HG02763 (cell line): Measurements from ENCODE around the gene CCNJ.
"Not testable (repeated sequence)": the region's sequence is repeated elsewhere in the genome, so short reads cannot be mapped to it uniquely, and the experiment has no call there.

Experiments
- ATAC-seq: cut with Tn5 transposase; IDR thresholded peaks from one replicate; pipeline ENCODE4 v1.9.1; 2021; ENCODE audit warnings: mild to moderate bottlenecking, moderate library complexity; ENCODE audit not compliant: unreplicated experiment

The CCNJ gene, protein sequence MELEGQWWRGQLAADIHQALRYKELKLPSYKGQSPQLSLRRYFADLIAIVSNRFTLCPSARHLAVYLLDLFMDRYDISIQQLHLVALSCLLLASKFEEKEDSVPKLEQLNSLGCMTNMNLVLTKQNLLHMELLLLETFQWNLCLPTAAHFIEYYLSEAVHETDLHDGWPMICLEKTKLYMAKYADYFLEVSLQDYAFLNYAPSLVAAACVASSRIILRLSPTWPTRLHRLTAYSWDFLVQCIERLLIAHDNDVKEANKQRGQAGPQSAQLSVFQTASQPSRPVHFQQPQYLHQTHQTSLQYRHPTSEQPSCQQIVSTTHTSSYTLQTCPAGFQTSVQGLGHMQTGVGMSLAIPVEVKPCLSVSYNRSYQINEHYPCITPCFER

DNA sequence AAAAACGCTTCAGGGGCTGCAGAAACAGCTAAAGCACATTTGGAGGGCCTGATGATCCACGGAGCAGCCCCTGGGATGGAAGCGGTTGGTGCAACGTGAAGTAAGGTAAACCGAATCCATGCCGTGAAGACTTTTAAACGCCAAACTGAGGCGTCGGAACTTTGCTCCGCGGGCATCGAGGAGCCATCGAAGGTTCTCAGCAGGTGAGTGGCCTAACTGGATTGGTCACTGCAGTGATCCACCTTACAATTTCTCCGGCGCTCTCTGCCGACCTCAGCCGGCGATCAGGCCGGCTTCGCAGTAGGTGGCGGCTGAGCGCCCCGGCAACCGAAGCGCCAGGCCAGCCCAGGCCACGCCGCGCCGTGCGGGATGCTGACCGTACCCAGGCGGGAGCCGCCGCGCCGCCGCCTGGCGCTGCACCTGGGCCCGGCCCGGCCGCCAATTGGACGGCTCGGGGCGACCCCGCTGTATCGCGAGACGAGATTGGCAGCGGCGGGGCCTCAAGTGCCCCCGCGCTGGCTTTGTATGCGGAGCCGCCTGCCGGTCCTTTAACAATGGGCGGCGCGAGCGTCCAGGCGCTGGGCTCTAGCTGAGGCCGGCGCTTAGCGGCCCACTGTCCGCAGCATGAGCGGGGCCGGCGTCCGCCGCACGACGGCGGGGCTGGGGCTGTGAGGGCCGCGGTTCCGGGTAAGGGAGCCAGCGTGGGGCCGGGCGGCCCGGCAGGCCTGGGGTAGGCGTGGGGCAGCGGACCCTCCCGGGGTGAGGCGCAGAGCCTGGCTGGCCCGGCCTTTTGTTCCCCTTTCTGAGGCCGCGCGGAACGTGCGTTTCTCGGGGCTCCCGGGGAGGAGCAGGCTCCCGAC, at the start of gene CCNJ:
CCNJ (plus strand) TSS at position 551 of the 860 bp plus-strand sequence. CDS start 811 bp downstream, outside the sequence.
- peak; percentile 87 for ATAC-seq

DNA sequence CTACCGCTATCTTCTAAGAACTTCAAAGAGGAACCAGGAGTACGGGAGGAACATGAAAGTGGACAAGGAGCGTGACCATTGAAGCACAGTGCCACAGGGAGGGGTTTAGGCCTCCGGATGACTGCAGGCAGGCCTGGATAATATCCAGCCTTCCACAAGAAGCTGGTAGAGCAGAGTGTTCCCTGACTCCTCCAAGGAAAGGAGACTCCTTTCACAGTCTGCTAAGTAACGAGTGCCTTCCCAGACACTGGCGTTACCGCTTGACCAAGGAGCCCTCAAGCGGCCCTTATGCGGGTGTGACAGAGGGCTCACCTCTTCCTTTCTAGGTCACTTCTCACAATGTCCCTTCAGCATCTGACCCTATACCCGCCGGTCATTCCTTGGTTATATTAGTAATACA, 49.0 kb upstream of the CCNJ start:
- not testable (repeated sequence) for ATAC-seq

DNA sequence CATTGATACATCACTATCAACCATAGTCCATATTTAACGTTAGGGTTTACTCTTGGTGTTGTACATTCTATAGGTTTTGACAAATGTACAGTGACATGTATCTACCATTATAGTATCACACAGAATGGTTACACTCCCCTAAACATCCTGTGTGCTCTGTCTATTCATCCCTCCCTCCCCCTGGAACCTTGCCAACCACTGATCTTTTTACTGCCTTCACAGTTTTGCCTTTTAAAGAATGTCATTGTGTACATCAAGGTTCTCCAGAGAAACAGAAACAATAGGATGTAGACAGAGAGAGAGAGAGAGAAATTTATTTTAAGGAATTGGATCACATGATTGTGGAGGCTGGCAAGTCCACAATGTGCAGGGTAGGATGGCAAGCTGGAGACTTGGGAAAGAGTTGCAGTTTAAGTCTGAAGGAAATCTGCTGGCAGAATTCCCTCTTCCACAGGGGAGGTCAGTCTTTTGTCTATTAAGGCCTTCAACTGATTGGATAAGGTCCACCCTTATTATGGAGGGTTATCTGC, 45.1 kb upstream of the CCNJ start:
- ATAC-seq = no peak

DNA sequence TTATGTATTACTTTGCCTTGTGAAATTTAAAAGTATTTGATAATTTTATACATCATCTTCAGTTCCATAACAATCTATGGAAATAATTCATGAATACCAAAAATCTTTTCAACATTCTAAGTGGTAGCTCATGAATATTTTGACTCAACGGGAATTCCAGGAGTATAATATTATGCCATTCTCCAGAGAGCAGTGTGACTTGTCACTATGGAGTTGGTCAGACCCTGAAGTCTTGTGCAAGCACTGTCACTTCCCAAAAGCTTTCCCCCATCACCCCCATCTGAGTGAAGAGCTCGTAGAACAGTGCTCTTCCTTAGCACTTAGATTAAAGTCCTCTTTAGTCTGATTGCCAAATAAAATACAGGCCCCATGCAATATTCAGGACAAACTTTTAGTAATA, 29.4 kb upstream of the CCNJ start:
- ATAC-seq = no peak

DNA sequence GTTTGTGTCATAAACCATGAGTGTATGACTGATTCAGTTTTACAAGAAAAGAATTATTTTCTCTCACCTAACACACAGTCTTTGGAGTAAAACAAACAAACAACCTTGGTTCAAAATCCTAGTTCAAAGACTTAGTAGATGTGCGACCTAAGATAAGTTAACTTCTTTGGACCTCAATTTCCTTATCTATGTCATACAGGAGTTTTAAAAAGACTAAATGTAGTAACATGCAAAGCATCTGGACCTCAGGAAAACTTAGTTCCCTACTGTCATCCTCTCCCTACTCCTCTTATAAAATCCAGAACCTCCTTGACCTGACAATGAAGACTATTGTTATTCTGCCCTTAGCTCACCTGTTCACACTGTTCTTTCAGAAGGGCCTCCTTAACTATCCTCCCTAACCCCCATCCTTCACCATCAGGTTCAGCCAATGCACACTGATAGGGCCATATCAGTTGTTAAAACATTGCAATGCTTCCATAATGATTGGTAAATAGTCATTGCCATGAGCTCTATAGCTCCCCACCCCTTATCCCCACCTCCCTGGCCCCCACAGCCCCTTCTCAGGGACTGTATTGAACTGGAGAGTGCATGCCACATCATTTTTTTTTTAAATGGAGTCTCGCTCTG, 28.8 kb upstream of the CCNJ start:
- no peak for ATAC-seq

DNA sequence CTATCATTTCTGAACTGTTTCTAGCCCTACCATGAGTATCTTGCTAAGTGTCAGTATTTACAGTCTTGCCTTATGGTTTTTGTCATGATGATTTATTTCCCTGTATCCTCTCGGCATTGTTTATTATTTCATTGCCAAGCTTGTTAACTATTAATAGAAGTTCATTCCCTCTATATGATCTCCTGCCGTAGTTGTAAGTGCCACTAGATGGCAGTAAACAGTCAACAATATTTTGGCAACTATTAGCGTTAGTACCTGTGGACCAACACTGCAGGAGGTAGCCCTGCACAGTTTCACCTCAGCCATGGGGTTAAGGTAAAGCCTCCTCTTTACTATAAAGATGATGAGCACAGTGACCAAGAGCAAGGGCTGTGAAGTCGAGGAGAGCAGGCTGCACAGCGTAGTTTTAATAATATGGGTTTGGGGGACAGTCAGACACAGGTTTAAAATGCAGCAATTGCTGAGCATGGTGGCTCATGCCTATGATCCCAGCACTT, 26.1 kb upstream of the CCNJ start:
- no peak for ATAC-seq

DNA sequence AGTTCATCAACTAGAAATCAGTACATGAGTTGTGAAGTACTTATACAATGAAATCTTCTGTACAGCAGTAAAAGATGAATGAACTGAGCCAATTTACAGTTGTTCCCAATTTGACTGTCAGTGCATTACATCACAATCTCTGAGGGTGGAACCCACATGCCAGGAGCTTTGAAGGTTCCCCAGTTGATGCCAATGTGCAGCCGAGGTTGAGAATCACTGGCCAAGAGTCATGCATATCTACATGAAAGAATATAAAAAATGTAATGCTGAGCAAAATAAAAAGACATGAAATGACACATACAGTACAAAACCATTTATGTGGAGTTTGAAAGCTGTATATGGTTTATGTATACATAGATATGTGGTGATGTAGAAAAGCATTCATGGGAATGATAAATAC, 22.1 kb upstream of the CCNJ start:
- ATAC-seq = no peak

DNA sequence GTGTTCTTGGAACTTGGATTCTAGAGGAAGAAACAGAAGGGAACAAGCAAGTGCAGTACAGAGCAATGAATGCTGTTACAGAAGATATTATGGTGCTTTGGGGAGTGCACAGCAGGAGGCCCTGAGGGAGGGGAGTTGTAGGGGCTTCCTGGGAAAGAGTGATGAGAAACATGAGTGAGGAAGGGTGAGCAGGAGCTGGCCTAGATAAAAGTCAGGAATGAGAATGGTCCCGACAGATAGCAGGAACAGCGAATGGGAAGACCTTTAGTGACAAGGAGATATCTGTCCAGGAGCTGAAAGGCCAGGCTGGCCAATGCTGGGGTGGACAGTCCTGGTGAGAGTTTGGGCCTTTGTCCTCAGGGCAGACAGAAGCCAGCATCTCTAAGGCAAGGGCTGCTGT, 20.6 kb upstream of the CCNJ start:
- ATAC-seq = no peak

DNA sequence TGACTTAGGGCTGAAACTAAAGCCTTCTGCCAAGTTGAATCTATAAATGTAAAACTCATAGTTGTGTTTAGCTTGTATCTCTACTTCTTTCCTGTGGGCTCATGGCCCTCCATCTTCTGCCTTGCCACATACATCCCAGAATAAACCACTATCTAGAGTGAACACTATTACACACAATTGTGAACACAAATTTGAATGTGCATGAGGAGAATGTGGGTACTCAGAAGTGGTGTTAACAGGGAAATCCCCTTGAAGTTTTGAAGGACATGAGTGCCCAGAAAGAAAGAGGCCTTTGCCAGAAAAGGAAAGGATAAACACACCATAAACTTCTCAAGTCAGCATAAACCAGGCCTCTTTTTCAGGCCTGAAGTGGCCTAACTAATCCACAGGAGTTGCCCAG, 20.2 kb upstream of the CCNJ start:
- ATAC-seq = no peak

DNA sequence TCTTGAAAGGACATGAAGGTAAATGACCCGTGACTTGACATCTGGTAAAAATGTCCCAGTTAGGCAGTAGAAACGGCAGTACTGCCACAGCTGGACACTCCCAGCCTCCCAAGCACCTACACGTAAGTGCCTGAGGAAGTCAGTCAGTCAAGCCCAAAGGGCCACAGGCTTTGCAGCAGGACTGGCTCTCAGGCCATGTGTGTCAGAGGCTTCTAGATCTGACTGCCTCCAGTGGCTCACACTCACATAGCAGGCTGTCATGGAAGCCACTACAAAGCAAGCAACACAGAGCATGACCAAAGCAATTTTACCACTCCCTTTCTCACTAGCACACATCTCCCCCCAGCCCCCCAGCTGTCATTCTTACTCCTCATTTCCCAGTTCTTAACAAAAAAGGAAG, 17.8 kb upstream of the CCNJ start:
- ATAC-seq = no peak

DNA sequence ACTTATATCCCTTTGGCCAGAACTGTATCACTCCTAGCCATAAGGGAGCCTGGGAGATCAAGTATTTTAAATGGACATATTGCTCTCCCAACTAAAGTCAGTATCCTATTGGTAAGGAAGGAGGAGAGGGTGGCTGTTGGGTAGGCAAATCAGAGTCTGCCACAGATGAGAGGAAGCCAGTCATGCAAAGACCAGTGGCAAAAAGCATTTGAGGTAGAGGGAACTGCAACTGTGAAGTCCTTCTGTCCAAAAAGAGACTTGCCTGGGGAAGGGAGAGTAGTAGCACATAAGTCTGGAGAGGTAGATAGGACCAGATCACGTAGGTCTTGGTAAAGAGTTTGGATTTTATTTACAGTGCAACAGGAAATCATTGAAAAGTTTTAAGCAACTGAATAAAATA, 8.8 kb upstream of the CCNJ start:
- no peak for ATAC-seq

DNA sequence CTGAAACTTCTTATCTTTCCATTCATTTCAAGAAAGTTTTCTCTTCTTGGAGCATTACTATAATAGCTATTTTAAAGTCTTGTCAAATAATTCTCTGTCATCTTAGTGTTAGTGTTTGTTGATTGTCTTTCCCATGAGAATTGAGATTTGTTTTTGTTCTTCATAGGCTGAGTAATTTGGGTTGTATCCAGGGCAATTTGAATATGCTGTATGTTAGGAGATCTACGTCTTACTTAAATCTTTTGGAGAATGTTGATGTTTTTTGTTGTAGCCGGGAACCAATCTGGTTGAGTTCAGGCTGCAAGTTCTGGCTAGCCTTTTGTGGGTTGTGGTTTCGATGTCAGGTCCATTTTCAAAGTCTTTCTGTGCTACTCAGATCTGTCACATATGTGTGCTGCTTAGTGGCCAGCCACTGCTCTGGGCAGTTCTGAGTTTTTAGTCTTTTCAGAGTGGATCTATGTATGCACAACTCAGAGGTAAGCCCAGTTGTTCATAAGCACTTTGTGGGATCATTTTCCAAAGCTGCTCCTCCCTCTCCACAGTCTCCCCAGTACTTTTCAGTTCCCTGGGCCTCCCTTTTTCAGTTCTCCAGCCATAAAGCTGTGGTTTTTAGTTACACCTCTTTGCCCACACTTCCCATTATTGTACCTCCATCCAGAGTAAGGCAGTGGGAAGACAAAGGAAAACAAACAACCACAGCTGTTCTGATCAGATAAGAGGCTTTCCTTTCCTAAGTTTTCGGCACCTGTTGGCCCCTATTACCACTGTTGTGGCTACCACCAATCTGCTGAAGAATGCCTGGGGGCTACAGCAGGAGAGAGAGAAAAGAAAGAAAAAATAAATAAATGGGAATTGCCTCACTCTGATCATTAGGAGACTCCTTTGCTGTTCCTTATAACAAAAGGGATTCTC, 4.7 kb upstream of the CCNJ start:
- ATAC-seq = no peak

DNA sequence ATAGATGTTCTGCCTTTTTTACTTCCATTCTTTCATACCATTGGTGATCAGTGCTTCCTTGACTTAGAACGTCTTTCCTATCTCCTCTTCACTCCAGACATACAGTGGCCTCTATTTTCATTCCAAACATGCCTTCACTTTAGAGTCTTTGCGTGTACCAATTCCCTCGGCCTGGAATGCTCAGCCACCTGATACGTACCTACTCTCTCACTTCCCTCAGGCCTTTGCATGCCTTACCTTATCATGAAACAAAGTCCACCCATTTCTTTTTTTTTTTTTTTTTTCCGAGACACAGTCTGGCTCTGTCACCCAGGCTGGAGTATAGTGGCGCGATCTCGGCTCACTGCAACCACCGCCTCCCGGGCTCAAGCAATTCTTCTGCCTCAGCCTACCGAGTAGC, 2.2 kb upstream of the CCNJ start:
- ATAC-seq = no peak

DNA sequence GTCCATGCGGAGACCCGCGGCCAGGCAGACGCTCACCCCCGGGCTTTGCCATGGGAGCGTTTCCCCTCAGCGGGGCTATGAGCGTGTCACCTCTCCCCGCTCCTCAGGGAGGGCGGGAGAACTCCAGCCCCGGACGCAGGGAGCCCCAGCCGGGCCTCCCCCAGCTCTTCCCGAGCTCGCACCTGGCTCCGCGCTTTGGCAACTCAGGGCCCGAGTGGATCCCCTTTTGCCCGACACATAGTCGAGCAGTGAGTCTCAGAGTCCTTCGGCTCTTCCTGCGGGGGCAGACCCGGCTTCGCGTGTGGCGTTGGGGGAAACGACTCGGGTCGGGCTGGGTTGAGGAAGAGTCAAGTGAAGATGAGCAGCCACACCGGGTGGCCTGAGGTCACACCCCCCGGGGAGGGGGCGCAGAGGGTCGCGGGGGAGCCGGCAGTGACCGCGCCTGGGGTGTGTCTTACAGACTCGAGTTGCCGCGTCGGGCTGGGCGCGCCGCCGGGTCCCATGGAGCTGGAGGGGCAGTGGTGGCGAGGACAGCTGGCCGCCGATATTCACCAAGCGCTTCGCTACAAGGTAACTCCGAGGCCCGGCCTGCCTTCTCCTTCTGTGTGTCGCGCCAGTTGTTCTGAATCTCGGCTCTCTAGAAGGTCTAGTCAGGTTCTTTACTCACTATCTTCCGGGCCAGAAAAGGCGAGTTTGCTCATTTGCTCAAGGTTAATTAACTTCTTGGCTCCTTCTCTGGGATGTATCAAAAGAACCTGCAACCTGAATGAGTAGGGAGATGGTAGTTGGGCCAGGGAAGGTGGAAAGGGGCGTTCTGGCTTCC, 721 bp downstream of the CCNJ start:
- peak; percentile 26 for ATAC-seq

DNA sequence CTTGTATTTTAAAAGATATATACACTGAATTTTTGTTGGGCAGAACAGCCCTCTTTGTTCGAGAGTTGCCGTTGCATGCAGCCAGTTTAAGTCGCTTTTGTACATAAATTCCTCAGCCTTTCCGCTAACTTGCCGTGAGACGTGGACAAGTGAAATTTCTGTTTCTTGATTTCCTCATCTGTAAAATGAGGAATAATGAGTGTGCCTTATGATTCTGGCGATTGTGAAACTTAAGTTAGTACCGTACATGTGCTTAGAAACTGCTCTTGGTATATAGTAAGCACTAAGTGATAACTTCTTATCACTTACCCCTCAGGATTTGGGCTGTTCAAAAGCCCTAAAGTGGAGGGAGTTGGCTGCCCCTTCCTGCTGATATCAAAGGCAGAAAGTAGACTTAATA, 1.4 kb downstream of the CCNJ start:
- ATAC-seq = no peak

DNA sequence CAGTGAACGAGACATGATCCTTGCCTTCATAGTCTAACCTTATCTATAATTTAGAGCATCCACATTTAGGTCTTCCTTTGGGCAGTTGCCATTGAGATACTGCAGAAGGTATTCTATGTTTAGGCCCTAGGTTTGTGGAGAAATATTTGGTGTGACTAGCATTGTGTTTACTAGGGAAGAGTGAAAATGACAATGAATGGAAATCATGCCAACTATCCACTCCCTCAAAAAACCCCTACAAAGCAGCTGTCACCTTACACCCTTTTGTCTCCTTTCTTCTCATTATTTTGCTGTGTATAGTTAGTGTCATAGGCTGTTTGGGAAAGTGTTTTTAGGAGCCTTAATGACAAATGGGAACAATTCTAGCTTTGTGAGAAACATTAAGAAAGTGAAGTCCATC, 3.2 kb downstream of the CCNJ start:
- ATAC-seq = no peak

DNA sequence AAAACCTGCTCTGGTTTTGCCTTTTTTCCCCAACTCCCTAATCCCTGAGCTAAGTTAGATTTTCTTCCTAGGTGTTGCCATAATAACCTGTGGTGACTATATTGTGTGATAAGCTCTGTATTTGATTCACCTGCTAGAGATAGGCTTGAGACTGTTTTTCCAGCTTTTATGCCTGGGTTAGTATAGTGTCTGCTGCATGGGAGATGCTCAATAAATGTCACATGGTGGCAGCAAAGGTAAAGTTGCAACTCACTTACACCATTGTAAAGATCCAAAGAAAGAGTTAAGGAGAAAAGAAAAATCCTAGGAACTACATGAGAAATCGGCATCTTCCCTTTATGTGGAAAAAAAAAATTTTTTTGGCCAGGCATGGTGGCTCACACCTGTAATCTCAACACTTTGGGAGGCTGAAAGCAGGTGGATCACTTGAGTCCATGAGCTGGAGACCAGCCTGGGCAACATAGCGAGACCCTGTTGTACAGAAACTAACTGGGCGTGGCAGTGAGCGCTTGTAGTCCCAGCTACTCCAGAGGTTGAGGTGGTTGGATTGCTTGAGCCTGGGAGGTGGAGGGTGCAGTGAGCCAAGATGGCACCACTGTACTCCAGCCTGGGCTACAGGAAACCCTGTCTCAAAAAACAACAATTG, 3.7 kb downstream of the CCNJ start:
- ATAC-seq = no peak

DNA sequence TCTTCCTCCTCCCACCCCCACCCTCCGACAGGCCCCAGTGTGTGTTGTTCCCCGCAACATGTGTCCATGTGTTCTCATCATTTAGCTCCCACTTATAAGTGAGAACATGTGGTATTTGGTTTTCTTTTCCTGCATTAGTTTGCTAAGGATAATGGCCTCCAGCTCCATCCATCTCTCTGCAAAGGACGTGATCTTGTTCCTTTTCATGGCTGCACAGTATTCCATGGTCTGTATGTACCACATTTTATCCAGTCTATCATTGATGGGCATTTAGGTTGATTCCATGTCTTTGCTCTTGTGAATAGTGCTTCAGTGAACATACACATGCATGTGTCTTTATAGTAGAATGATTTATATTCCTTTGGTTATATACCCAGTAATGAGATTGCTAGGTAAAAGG, 4.5 kb downstream of the CCNJ start:
- not testable (repeated sequence) for ATAC-seq

DNA sequence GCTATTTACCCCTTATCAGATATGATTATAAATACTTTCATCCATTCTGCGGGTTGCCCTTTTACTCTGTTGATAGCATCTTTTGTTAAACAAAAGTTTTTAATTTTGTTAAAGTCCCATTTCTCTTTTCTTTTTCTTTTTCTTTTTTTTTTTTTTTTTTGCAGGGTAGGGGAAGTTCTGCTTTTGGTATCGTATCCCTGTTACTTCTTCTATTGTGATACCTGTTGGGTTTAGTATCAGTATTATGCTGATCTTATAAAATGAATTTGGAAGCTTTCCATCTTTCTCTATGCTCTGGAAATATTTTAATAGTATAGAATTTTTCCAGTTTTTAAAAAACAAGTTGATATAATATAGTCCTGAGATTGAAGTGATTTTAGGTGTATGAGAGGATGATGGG, 6.0 kb downstream of the CCNJ start:
- ATAC-seq = no peak
